ENCODE data around the gene LYZL2. TPM values are rescaled to one million over a fixed set of nuclear protein-coding genes. Genes with fewer than 3 reads are reported as not detected.
"Not testable (repeated sequence)": the region's sequence is repeated elsewhere in the genome, so short reads cannot be mapped to it uniquely, and the experiment has no call there.

LYZL2 gene
- polyA plus RNA-seq, 4 donors, result not detected

DNA sequence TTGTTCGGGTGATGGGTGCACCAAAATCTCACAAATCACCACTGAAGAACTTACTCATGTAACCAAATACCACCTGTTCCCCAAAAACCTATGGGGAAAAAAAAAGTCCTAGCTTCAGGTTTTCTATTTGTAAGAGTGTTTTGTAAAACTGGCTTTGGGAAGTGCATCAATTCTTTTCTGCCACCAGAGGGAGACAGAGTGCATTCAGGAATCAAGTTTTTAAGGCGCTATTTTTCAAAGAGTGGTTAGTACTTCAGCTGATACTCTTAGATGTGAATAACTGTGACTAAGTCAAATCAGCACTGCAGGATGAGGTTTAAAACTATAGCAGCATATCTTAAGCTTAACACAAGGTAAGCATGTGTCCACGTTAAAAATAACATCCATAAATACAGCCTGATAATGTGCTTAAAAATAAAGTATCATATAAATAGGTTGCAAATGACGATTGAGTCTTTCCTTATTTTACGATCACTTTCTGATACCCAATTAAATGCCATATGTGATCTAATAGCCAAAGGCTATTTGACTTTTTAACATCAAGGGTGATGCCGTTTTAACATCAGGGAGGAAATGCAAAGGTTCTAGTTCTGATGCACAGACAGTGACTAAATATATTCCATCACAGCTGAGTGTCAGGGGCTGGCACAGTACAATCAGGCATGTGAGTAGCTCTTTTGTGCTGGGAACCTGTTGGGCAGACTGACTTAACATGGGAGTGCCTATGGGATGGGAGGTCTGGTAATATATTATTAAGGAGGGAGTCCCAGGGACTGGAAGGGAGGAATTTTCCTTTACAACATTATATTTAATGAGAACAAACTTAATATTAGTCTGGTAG lies 10.6 kb upstream of the LYZL2 start:
- peak in 3 of 4 donors; percentile 20 to 73 (median 34) for DNase-seq (ENCODE audit: low read depth in 4 of 4, low spot score in 2 of 4)

DNA sequence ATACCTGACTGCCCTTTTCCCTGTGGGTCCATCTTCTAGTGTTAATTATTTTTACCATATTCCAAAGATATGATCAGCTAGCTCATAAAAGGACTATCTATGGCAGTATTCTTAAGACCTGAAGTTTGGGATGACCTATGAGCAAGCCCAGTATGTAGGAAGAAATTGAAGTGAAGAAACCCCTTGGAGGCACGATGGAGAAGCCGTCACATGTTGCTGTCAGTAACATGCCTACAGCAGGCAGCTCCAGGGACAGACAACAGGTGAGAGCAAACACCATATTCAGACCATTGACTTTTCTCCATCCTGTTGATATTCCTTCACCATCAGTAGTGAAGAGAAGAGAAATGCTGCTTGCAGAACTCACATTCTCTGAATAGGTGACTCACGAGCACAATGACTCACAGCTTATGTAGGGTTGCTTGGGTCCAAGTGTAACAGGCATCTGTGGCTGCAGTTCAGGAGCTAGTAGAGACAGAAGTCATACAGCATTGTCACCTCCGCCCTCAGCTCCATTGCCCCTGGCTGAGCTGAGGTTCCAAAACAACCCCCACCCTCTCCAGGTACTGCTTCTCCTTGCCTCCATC lies 8.4 kb upstream of the LYZL2 start:
- no peak for DNase-seq (ENCODE audit: low read depth in 4 of 4, low spot score in 2 of 4)

DNA sequence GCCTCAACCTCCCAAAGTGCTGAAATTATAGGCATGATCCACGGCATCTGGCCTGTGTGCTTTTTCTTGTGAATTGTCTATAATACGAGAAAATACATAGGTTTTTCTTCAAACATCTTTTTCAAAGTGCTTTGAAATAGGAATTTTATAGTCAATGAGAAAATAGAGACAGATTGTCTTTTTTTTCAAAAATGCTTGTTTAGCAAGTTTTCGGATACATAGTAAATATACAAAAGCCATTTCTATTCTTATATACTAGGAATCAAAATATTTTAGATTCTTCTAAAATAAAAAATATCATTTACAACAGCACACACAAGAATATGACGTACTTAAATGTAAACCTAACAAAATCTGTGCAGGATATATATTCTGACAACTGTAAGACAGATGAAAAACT lies 1.6 kb upstream of the LYZL2 start:
- no peak for DNase-seq (ENCODE audit: low read depth in 4 of 4, low spot score in 2 of 4)

DNA sequence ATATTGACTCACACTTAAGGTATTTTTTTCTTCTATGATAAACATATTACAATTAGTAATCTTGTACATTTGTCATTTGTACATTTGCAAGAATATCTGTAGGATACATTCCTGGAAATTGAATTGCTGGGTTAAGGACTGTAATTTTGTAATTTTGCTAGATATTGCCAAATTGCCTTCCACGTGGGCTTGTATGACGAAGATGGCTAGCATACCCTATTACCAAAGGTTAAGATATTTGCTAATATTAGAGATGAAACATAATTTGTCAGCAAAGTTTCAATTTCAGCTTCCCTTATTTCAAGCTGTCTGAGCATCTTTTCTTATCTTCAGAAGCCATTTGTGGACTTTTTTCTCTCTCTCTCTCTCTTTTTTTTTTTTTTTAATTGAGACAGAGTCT lies 1.0 kb upstream of the LYZL2 start:
- no peak for DNase-seq (ENCODE audit: low read depth in 4 of 4, low spot score in 2 of 4)

DNA sequence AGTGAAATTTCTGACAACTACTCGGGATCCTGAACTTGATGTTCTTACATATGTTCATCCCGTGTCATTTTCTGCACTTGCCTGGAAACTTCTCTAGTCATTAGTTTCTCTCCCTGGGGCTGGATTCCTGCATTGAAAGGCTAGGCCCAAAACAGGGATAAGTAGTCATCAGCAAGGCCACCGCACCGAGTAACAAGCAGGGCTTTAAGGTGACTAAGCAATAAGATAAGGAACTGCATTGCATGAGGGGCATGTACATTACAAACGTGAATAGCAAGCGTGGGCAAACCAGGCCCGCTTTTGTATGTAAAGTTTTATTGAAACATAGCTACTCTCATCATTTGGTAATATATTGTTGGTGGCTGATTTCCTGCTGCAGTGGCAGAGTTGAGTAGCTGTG lies 977 bp downstream of the LYZL2 start:
- not testable (repeated sequence) for DNase-seq (ENCODE audit: low read depth in 4 of 4, low spot score in 2 of 4)

DNA sequence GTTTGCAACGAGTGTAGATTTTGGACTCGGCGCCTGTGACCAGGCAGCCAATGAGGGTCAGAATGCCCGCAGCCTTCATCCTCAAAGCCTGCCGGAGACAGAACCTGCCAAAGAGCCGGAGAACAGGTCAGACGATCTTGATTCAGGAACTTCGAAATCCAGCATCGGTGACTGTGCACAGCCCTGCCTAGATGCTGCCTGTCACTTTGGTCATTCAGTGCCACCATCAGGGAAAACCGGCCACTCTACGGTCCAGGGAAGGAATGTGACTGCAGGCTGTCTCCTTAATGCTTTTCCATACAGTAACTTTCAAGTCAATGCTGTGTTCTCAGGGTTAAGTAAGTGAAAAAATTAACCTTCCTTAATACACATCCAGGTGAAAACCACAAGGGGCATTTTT lies 2.7 kb downstream of the LYZL2 start:
- not testable (repeated sequence) for DNase-seq (ENCODE audit: low read depth in 4 of 4, low spot score in 2 of 4)

DNA sequence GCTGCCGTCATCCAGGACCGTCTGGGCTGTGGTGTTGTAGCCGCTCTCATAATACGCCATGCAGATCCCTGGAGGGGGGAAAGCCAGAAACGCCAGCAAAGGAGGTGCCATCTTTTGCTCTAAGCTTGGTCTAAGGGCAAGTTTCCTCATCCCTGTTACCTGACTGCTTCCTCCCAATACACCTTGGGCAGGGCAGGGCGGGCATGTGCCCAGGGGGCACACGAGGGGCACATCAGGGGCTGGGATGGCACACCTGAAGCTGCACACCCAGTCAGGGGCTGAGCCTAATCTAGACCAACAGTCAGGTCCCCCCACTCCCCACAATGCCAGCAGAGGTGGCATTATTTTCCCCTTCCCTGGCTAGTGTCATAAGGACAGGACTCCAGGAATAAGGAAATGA lies 3.4 kb downstream of the LYZL2 start:
- DNase-seq (ENCODE audit: low read depth in 4 of 4, low spot score in 2 of 4), result not testable (repeated sequence)

DNA sequence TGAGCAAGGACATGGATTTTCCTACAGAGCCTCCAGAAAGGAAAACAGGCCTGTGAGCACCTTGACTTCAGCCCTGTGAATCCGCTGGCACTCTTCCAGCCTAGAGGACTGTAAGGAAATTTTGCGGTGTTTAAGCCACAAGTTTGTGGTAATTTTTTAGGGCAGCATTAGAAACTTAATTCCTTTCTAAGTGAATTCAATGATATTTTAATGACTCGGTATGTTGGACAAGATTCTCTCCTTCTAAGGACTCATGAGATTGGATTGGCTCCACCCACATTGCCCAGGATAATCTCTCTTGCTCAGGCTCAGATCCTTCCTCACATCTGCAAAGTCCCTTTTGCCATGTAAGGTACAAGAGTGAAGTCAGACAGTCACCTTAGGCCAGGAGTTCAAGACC lies 4.5 kb downstream of the LYZL2 start:
- no peak for DNase-seq (ENCODE audit: low read depth in 4 of 4, low spot score in 2 of 4)

DNA sequence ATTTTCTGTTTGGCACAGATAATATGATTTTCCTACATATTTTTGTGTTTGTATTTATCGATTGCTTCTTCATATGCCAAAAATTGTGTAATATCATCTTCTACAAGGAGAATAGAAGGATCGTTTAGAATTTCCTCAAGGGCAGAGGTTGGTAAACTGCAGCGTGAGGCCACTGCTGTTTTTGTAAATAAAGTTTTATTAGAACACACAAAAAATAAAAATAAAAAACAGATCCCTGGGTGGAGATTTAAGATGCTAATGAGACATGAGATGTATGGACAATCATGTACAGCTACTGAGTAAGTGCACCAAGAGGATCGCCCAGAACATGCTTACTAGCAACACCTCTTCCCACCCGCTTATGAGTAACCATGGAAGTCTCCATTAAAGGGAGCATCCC lies 9.6 kb downstream of the LYZL2 start:
- DNase-seq (ENCODE audit: low read depth in 4 of 4, low spot score in 2 of 4), result no peak

DNA sequence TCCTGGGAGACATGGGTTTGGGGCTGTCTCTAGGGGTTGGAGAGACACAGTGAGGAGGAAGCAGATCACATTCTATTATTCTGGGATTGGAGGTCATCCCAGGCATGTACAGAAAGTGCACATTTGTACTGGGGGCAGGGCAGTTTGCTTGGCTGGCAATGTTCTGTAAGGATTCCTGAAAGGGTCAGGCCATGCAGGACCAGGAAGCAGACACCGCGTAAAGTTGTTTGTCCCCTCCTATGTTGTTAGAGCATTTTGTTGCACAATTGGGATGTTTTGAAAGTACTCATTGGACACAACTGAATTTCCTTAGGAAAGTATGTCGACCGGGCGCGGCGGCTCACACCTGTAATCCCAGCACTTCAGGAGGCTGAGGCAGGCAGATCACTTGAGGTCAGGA lies 12.5 kb downstream of the LYZL2 start:
- no peak for DNase-seq (ENCODE audit: low read depth in 4 of 4, low spot score in 2 of 4)

DNA sequence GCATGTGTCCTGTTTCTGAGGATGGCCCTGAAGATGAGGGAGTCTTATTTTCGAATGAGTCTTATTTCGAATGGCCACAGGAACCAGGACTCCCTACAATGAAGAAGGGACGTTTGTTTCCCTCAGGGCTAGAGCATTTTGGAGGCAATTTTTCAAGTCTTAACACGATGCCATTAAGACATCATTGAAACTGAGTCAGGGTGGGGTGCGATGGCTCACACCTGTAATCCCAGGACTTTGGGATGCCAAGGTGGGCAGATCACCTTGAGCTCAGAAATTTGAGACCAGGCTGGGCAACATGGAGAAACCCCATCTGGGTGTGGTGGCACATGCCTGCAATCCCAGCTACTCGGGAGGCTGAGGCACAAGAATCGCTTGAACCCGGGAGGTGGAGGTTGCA lies 18.5 kb downstream of the LYZL2 start:
- DNase-seq (ENCODE audit: low read depth in 4 of 4, low spot score in 2 of 4), result not testable (repeated sequence)

DNA sequence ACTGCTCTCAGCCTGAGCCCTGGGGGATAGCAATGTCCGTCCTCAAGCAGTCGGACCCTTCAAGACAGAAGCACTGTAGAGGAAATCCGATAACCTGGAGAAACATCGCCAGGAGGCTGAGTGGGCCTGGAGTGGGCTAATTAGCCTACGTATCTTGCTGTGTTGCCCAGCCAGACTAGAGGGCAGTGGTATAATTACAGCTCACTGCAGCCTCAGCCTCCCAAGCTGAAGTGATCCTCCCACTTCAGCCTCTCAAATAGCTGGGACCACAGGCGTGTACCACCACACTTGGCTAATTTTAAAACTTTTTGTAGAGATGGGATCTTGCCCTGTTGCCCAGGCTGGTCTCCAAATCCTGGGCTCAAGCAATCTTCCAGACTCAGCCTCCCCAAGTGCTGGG lies 21.7 kb downstream of the LYZL2 start:
- no peak for DNase-seq (ENCODE audit: low read depth in 4 of 4, low spot score in 2 of 4)

DNA sequence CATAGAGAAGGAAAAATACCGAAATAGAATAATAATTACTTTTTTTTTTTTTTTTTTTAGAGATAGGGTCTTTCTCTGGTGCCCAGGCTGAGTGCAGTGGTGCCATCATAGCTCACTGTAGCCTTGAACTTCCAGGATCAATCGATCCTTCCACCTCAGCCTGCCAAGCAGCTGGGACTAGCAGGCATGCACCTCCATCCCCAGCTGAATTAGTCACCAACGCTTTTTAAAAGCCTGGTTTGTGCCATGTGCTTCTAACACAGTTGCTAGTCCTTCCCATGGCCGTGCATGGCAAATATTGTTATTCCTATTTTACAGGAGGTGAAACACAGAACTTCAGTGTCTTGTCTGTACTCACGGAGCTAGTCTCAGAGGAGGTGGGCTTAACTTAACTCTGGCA lies 23.2 kb downstream of the LYZL2 start:
- no peak for DNase-seq (ENCODE audit: low read depth in 4 of 4, low spot score in 2 of 4)

DNA sequence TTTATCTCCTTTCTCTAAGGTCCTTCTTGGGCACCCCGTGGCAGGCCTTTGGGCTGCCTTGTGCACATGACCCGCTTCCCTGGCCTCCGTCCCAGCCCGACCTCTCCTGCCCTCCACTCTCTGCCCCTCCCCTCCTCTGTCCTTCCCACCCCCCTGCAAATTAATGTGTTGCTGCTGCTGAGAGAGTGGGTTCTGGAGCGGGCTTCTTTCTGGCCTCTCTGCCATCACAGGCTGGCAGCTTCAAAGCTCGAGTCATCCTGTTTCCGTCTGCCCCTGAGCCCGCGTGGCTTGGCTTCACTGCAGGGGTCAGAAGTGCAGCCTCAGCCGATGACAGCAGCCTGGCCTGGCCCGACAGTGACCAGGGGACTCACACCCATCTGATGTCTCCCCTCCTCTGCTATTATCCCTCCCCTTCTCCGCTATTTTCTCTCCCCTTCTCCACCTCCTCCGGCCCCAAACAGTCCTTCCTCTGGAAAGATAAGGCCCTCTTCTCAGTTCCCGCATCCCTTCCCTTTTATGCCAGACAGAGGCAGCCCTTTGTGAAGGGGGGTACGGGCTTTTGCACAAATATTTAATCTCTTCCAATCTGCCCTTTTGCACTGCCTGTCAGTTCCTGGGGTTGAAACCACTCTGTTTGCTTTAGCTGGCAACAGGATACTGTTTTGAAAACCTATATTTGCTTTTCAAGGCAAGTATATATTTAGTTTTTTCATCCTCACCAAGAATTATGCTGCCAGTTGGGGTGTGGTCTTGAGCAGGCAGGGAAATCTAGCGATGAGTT lies 24.0 kb downstream of the LYZL2 start:
- DNase-seq (ENCODE audit: low read depth in 4 of 4, low spot score in 2 of 4), result not testable (repeated sequence)

DNA sequence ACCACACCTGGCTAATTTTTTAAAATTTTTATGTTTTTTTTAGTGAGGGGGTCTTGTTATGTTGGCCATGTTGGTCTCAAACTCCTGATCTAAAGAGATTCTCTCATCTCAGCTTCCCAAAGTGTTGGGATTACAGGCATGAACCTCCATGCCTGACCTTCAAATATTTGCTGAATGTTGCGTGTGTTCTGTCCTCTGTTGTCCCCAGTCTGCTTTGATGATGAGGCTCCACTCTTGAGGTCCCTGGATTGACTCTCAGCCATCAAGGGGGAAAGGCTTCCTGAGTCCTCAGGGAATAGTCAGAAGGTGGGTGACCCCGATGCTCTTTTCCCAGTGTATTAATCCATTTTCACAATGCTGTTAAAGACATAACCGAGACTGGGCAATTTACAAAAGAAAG lies 26.0 kb downstream of the LYZL2 start:
- DNase-seq (ENCODE audit: low read depth in 4 of 4, low spot score in 2 of 4), result no peak

DNA sequence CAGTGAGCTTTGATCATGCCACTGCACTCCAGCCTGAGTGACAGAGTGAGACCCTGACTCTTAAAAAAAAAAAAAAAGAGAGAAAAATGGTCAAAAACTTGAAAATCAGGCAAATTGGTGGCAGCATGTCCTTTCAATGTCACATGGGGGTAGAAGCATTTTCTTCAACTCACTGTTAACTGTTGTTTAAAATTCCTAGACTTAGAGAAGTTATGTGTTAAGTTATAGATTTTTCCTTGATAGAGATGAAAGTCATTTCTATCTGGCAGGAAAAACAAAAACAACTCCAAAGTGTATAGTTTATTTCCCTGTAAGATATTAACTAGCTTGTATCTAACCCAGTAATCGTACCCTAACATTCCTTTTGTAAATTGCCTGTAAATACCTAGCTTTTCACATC lies 26.8 kb downstream of the LYZL2 start:
- no peak for DNase-seq (ENCODE audit: low read depth in 4 of 4, low spot score in 2 of 4)

DNA sequence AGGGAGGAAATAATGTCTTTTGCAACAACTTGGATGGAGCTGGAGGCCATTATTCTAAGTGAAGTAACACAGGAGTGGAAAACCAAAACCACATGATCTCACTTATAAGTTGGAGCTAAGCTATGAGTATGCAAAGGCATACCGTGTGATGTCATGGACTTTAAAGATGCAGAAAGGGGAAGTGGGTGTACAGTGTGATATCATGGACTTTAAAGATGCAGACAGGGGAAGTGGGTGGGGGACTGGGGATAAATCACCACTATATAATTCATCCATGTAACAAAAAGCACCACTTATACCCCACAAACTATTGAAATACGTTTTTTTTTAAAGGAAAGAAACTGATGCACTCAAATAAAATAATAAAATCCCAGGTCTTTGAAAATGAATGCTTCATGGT lies 29.5 kb downstream of the LYZL2 start:
- DNase-seq (ENCODE audit: low read depth in 4 of 4, low spot score in 2 of 4), result no peak

DNA sequence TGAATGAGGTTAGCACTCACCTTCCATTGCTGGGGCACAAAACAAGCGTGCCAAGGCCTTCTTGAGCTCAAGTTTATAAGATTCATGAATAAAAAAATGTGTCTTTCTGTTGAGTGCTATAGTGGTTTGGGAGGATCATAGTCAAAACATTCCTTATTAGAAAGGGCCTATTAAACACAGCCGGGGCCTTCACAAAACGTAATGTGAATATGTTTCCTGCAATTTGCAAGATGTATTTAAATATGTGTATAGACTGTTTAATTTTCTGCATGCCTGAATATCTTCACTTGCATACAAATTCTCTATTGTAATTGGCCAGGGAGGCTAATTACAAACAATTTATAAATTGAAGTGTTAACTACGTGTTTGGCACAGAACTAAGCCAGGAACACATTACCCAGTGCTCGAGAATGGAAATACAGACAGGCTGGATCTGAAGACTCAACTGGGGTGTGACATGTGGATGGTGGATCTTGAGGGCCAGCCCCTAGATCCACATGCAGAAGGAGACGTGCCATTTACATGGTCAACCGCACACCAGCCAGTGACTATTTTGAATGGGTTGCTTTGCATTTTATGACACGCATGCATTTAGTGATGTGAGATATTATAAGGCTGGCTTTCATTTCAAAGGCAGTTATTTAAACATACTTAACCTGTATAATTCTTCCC lies 31.3 kb downstream of the LYZL2 start:
- no peak for DNase-seq (ENCODE audit: low read depth in 4 of 4, low spot score in 2 of 4)

DNA sequence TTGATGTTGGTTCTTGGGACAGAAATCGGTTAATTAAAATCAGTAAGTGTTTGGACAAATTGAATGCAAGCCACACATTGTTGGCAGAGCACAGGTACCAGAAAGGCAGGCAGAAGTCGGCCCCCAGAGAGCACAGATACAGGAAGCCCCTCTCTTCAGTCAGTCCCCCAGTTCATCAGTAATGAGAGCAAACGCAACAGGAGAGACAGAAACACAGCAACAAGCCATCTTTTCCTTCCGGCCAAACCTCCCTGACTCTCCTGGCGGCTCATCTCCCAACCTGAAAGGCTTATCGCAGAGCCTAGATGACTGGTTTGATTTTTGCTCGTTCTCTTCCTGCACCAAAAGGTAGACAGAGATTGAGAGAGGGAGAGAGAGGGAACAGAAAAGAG lies 32.1 kb downstream of the LYZL2 start:
- DNase-seq (ENCODE audit: low read depth in 4 of 4, low spot score in 2 of 4), result not testable (repeated sequence)

DNA sequence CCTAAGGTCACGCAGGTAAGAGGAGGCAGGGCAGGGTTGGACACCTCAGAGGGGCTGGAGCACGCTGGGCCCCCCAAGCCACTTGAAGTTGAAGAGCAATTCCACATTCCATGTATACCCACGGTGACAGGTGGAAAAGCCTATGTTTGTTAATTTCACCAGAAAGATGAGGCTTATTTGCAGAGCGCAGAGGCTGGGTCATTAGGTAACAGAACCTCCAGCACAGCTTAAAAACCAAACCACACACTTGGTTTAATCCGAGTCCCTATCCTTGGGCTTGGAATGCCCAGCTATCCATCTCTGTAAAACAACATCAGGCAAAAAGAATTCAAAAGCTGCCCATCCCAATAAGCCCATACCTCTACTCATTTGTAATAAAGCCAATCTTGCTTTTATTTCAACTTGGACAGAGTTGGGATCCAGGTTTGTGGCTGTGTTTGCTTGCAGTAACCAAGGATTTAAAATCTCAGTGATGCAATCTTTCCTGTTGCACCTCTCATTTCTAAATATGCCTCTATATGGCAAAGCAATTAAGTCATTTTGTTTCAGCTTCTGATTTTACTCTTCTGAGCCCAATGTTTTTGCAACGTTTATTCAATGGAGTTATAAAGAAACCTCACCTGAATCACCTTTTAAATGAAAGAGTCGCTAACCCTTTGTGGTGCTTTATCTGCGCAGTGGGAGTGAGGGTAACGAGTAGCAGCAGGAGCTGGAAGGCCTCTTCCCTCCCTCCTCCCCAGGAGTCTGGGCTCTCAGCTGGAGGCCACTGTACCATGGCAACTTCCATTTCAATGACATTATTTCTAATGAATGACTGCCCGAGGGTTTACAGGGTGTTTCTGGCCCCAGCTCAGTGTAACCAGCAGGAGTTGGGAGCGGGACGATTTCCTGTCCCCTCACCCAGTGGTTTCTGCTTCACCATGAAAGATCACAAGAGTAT lies 32.8 kb downstream of the LYZL2 start:
- peak in 1 of 4 donors; percentile 21 for DNase-seq (ENCODE audit: low read depth in 4 of 4, low spot score in 2 of 4)
